Peyer's patch (tissue), 4 donors: ENCODE data around the gene TFPI.

Source experiments
- POLR2A ChIP-seq, 2 donors: fragments of 450-650 bp; IDR thresholded peaks; one replicate each; pipeline ENCODE4 v1.5.1; 2017; ENCODE audit warnings: antibody characterized with exemption in 2 of 2, mild to moderate bottlenecking in 2 of 2, moderate library complexity in 2 of 2
- TF ChIP-seq, protein P1 (sequence below), 6 experiments: fragments of 450-650 bp in 4 of 6; fragments of 200-600 bp in 2 of 6; sonication (generic) in 1 of 6; IDR thresholded peaks; one replicate each; pipeline ENCODE4 v1.5.1; 2017 to 2019; ENCODE audit warnings: antibody characterized with exemption in 6 of 6, mild to moderate bottlenecking in 3 of 6, moderate library complexity in 1 of 6

GRCh38 chr2:187581125-187581896 lies 27.1 kb upstream of the TFPI start:
- TF ChIP-seq, protein P1, sequence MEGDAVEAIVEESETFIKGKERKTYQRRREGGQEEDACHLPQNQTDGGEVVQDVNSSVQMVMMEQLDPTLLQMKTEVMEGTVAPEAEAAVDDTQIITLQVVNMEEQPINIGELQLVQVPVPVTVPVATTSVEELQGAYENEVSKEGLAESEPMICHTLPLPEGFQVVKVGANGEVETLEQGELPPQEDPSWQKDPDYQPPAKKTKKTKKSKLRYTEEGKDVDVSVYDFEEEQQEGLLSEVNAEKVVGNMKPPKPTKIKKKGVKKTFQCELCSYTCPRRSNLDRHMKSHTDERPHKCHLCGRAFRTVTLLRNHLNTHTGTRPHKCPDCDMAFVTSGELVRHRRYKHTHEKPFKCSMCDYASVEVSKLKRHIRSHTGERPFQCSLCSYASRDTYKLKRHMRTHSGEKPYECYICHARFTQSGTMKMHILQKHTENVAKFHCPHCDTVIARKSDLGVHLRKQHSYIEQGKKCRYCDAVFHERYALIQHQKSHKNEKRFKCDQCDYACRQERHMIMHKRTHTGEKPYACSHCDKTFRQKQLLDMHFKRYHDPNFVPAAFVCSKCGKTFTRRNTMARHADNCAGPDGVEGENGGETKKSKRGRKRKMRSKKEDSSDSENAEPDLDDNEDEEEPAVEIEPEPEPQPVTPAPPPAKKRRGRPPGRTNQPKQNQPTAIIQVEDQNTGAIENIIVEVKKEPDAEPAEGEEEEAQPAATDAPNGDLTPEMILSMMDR (IDR thresholded peaks at IDR 0.05), result peak; percentile 12 to 83 (median 68)
- TF ChIP-seq POLR2A (IDR thresholded peaks at IDR 0.05), result no peak
